A673 (cell line): ENCODE measurements around the gene B3GNT8.

ENCODE experiments used
- CTCF ChIP-seq: fragments of 300-800, 200-600 bp; sonication (generic); conservative IDR thresholded peaks from 2 replicates; pipeline ENCODE4 v1.5.1; 2017; ENCODE audit warnings: low read depth, mild to moderate bottlenecking, antibody characterized with exemption, low read length, moderate library complexity, mixed read lengths
- EZH2 ChIP-seq: fragments of 200-600 bp; sonication (generic); IDR thresholded peaks from 2 replicates; pipeline ENCODE4 v1.6.1; 2017; ENCODE audit warnings: borderline replicate concordance, low read depth, mild to moderate bottlenecking, mixed read lengths, antibody characterized with exemption, low read length; ENCODE audit not compliant: poor library complexity, severe bottlenecking

- TF ChIP-seq EZH2 (no peak), CTCF (no peak)
These were observed 15.3 kb downstream of the B3GNT8 start for GRCh38 chr19:41411968-41412265.
